ENCODE results near the gene CHD6. TPM values are rescaled to one million over a fixed set of nuclear protein-coding genes. Genes with fewer than 3 reads are reported as not detected.

Gene CHD6
- total and polyA plus RNA-seq, 2 of the 13 experiments (the other 11 are each of a cell fraction or from before 2014, with no cell fraction given): 14.4 to 52.0 TPM

DNA sequence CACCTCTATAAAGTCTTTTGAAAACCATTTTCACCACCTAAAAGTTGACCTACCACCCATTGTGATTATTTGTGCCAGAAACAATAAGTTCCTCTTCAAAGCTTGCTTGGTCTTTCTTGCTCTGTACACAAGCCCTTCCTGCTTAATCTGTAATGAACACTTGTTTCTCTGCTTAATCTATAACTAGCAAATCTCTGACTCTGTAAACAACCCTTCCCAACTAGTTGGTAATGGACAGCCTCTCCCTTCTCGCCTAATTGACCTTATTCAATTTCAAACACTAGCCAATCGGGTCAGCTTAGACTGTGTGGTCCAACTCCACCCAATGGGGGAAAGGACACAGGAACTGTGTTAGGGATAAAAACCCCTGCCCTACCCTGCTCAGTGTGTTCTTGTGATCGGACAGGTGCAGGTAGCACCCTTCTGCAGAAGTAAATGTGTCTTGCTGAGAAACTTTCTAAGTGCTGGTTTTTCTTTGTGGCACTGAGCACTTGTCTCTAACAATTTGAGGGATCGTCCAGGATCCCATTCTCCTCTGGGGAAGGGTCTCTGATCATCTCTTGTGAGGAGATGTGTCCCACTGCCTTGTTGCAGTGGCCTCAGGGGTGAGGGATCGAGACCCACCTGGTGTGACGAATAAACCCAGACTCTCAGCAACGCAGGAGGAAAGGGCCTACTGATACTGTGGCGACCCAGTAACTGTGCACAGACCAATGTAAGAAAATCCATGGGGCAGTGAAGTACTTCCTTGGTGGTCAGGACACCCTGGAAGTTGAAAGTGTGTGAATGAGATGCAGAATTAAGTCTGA, 23.5 kb downstream of the CHD6 start (continued):
- TF ChIP-seq, protein P1, sequence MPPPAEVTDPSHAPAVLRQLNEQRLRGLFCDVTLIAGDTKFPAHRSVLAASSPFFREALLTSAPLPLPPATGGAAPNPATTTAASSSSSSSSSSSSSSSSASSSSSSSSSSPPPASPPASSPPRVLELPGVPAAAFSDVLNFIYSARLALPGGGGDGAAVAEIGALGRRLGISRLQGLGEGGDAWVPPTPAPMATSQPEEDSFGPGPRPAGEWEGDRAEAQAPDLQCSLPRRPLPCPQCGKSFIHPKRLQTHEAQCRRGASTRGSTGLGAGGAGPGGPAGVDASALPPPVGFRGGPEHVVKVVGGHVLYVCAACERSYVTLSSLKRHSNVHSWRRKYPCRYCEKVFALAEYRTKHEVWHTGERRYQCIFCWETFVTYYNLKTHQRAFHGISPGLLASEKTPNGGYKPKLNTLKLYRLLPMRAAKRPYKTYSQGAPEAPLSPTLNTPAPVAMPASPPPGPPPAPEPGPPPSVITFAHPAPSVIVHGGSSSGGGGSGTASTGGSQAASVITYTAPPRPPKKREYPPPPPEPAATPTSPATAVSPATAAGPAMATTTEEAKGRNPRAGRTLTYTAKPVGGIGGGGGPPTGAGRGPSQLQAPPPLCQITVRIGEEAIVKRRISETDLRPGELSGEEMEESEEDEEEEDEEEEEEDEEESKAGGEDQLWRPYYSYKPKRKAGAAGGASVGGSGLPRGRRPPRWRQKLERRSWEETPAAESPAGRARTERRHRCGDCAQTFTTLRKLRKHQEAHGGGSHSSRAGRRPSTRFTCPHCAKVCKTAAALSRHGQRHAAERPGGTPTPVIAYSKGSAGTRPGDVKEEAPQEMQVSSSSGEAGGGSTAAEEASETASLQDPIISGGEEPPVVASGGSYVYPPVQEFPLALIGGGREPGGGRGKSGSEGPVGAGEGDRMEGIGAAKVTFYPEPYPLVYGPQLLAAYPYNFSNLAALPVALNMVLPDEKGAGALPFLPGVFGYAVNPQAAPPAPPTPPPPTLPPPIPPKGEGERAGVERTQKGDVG (CRISPR knock-in tag; IDR thresholded peaks at IDR 0.05; ENCODE audit: borderline replicate concordance): no peak
- peak; percentile 68; the same call in 1 of the 2 replicates for TF ChIP-seq ZNF567 (CRISPR knock-in tag; IDR thresholded peaks at IDR 0.05; ENCODE audit: borderline replicate concordance)
- TF ChIP-seq, protein P2, sequence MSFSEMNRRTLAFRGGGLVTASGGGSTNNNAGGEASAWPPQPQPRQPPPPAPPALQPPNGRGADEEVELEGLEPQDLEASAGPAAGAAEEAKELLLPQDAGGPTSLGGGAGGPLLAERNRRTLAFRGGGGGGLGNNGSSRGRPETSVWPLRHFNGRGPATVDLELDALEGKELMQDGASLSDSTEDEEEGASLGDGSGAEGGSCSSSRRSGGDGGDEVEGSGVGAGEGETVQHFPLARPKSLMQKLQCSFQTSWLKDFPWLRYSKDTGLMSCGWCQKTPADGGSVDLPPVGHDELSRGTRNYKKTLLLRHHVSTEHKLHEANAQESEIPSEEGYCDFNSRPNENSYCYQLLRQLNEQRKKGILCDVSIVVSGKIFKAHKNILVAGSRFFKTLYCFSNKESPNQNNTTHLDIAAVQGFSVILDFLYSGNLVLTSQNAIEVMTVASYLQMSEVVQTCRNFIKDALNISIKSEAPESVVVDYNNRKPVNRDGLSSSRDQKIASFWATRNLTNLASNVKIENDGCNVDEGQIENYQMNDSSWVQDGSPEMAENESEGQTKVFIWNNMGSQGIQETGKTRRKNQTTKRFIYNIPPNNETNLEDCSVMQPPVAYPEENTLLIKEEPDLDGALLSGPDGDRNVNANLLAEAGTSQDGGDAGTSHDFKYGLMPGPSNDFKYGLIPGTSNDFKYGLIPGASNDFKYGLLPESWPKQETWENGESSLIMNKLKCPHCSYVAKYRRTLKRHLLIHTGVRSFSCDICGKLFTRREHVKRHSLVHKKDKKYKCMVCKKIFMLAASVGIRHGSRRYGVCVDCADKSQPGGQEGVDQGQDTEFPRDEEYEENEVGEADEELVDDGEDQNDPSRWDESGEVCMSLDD (CRISPR knock-in tag; IDR thresholded peaks at IDR 0.05; ENCODE audit: borderline replicate concordance): no peak
- TF ChIP-seq PAWR (CRISPR knock-in tag; IDR thresholded peaks at IDR 0.05; ENCODE audit: borderline replicate concordance): no peak
- TF ChIP-seq MTERF4 (CRISPR knock-in tag; IDR thresholded peaks at IDR 0.05): no peak
- no peak for TF ChIP-seq ZKSCAN1 (IDR thresholded peaks at IDR 0.05; ENCODE audit: low read length)
- peak; percentile 76 for TF ChIP-seq FOXA1 (IDR thresholded peaks at IDR 0.05)
- TF ChIP-seq FOXA1 (CRISPR knock-in tag; IDR thresholded peaks at IDR 0.05): peak; percentile 96
- TF ChIP-seq MED1 (CRISPR knock-in tag; IDR thresholded peaks at IDR 0.05): peak; percentile 84
- TF ChIP-seq, protein P3, sequence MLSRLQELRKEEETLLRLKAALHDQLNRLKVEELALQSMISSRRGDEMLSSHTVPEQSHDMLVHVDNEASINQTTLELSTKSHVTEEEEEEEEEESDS (CRISPR knock-in tag; IDR thresholded peaks at IDR 0.05; ENCODE audit: borderline replicate concordance): no peak
- no peak for TF ChIP-seq ZNF770 (CRISPR knock-in tag; IDR thresholded peaks at IDR 0.05)
- no peak for TF ChIP-seq ZNF362 (CRISPR knock-in tag; IDR thresholded peaks at IDR 0.05; ENCODE audit: borderline replicate concordance)
- no peak for TF ChIP-seq ZNF20 (CRISPR knock-in tag; IDR thresholded peaks at IDR 0.05)
- TF ChIP-seq ZNF589 (CRISPR knock-in tag; conservative IDR thresholded peaks at IDR 0.05): no peak
- TF ChIP-seq NONO (IDR thresholded peaks at IDR 0.05): no peak
- peak; percentile 52; the same call in 1 of the 2 replicates for TF ChIP-seq NONO (CRISPR knock-in tag; conservative IDR thresholded peaks at IDR 0.05)
- TF ChIP-seq CCAR2 (optimal IDR thresholded peaks at IDR 0.05; ENCODE audit: low read depth, low read length): no peak
- TF ChIP-seq BCL6 (CRISPR knock-in tag; IDR thresholded peaks at IDR 0.05): peak; percentile 60

All from HepG2 (cell line).